Fibroblast of skin of back (primary cell): Measurements from ENCODE around the gene LITAFD.
A peak's percentile ranks its signal among the peaks of the same experiment; 100 is the strongest.
"Not testable (repeated sequence)": the region's sequence is repeated elsewhere in the genome, so short reads cannot be mapped to it uniquely, and the experiment has no call there.

Experiments used
- DNase-seq: peaks from one replicate; pipeline ENCODE4 v3.0.0-alpha.2; 2013

The LITAFD gene

GRCh38 chr16:8872967-8873865 is 8.9 kb upstream of the LITAFD start:
- DNase-seq, result no peak

- DNase-seq, result not testable (repeated sequence)
These were observed 8.3 kb upstream of the LITAFD start for GRCh38 chr16:8873866-8874195.

GRCh38 chr16:8874388-8874787 is 7.8 kb upstream of the LITAFD start:
- no peak for DNase-seq

- DNase-seq, result not testable (repeated sequence)
These were observed 6.8 kb upstream of the LITAFD start for GRCh38 chr16:8875317-8875716.

GRCh38 chr16:8877894-8878522 is 4.1 kb upstream of the LITAFD start:
- DNase-seq, result no peak

GRCh38 chr16:8878523-8878911 is 3.6 kb upstream of the LITAFD start:
- peak; percentile 86 for DNase-seq

GRCh38 chr16:8880839-8881510 is 1.2 kb upstream of the LITAFD start:
- DNase-seq, result no peak

GRCh38 chr16:8882725-8883377 is 700 bp downstream of the LITAFD start:
- DNase-seq, result no peak

- DNase-seq, result peak; percentile 61
These were observed 3.8 kb downstream of the LITAFD start for GRCh38 chr16:8885674-8886592.

GRCh38 chr16:8886593-8887430 is 4.7 kb downstream of the LITAFD start:
- no peak for DNase-seq

GRCh38 chr16:8887431-8887765 is 5.2 kb downstream of the LITAFD start:
- no peak for DNase-seq

- peak; percentile 70 for DNase-seq
These were observed 5.9 kb downstream of the LITAFD start for GRCh38 chr16:8887952-8888560.

GRCh38 chr16:8888951-8889892 is 7.1 kb downstream of the LITAFD start:
- no peak for DNase-seq

- DNase-seq, result no peak
These were observed 7.9 kb downstream of the LITAFD start for GRCh38 chr16:8889893-8890548.

- DNase-seq, result no peak
These were observed 8.4 kb downstream of the LITAFD start for GRCh38 chr16:8890549-8890921.

GRCh38 chr16:8892101-8892575 is 10.0 kb downstream of the LITAFD start:
- DNase-seq, result no peak

GRCh38 chr16:8893426-8893825 is 11.3 kb downstream of the LITAFD start:
- DNase-seq, result no peak

GRCh38 chr16:8893976-8894690 is 12.0 kb downstream of the LITAFD start:
- no peak for DNase-seq
